ENCODE measurements around the gene ARL5A.

DNA sequence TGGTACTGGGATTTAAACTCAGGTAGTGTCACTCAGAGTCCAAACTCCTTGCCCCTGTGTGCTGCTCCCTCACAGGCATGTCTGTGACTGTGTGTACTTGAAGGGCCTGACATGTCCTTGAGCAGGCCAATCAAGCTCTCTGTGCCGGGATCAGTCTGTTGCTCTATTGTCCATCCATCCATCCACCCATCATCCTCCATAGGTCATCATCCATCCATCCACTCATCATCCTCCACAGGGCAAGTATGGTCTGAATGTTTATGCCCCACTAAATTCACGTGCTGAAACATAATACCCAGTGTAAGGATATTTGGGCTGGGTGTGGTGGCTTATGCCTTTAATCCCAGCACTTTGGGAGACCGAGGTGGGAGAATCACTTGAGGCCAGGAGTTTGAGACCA, 69.5 kb downstream of the ARL5A start:
- TF ChIP-seq SUZ12 (IDR thresholded peaks at IDR 0.05; ENCODE audit: extremely low read depth, insufficient read depth, insufficient read length), result no peak
- no peak for TF ChIP-seq ZNF274 (IDR thresholded peaks at IDR 0.05; ENCODE audit: low read depth, low read length)
- no peak for TF ChIP-seq YY1 (IDR thresholded peaks at IDR 0.05; ENCODE audit: insufficient read depth, insufficient read length)
